ENCODE data around the gene KRTAP29-1. TPM values are rescaled to one million over a fixed set of nuclear protein-coding genes. Genes with fewer than 3 reads are reported as not detected.

The KRTAP29-1 gene, protein sequence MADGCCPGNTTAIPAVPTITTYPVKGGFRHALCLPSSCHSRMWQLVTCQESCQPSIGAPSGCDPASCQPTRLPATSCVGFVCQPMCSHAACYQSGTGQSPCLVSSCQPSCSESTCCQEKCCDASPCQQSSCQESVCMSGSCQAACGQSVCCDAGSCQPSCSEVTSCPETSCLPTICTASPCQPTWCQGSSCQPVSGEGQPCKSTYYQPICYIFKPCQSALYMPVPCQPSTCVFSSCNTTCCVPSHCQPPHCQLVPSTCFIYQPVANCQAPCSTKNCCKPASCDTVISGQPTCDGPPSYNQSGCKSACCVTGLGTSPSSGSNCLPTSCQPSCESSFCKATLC
- not detected in 5 replicates for total RNA-seq (2022; extraction: Qiagen RNA extraction)

DNA sequence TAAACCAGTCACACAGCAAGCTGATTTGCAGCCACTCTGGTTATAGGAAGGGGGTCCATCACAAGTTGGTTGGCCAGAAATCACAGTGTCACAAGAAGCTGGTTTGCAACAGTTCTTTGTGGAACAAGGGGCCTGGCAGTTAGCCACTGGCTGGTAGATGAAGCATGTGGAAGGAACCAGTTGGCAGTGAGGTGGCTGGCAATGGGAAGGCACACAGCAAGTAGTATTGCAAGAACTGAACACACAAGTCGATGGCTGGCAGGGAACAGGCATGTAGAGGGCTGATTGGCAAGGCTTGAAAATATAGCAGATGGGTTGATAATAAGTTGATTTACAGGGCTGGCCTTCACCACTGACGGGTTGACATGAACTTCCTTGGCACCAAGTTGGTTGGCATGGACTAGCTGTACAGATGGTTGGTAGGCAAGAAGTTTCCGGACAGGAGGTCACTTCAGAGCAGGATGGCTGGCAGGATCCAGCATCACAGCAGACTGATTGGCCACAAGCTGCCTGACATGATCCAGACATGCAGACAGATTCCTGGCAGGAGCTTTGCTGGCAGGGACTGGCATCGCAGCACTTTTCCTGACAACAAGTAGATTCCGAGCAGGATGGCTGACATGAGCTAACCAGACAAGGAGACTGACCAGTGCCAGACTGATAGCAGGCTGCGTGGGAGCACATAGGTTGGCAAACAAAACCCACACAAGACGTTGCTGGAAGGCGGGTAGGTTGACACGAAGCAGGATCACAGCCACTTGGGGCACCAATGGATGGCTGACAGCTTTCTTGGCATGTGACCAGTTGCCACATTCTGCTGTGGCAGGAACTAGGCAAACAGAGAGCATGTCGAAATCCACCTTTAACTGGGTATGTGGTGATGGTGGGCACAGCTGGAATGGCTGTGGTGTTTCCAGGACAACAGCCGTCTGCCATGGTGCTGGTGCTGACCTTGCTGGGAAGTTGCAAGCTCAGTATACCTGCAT lies at the start of gene KRTAP29-1:
Gene KRTAP29-1, minus strand, starts transcription at position 936 of the 986 bp plus-strand sequence. Its CDS starts 0 bp downstream, at position 936.

DNA sequence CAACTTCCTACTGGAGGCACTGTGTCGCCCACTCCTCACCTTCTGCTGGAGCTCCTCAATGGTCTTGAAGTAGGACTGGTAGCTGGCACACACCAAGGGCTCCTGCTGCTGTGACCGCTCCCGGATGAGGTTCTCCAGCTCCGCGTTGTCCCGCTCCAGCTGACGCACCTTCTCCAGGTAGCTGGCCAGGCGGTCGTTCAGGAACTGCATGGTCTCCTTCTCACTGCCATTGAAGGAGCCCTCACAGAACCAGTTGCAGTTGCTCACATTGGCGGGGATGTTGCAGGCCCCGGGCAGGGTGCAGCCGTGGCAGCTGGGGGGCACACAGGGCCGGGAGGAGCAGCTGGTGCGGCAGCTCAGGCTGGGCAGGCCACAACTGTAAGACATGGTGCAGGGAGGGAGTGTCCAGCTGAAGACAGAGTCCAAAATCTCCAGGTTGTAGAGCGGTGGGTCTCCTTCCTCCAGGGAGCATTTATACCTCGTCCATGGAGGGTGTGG lies 47.8 kb upstream of the KRTAP29-1 start, which contains the start of gene KRT33A:
Gene KRT33A, minus strand, starts transcription at position 448 of the 498 bp plus-strand sequence. Its CDS starts 61 bp downstream, at position 387.

DNA sequence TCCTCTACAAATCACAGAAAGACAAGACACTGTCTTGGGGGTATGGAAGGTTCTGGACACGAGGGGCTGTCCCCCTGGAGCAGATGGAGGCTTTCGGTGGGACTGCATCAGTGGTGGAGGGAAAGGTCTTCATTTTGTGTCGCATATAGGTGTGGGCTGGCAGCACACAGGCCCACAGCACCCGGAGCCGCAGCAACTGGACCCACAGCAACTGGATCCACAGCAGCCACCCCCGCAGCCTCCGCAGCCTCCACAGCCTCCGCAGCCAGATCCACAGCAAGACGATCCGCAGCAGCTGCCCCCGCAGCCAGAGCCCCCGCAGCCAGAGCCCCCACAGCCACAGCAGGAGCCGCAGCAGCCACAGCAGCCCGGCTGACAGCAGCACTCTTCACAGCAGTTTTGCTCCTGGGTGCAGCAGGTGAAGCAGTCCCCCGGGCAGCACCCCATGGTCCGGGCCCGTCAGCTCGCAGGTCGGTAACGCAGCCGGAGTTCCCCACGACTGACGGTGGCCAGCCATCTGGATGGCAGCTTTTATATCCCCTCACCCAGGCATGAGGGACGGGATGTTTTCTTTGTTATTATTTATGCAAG lies 12.6 kb upstream of the KRTAP29-1 start, which contains the start of gene KRTAP17-1:
Gene KRTAP17-1, minus strand, starts transcription at position 507 of the 591 bp plus-strand sequence. Its CDS starts 60 bp downstream, at position 447.

DNA sequence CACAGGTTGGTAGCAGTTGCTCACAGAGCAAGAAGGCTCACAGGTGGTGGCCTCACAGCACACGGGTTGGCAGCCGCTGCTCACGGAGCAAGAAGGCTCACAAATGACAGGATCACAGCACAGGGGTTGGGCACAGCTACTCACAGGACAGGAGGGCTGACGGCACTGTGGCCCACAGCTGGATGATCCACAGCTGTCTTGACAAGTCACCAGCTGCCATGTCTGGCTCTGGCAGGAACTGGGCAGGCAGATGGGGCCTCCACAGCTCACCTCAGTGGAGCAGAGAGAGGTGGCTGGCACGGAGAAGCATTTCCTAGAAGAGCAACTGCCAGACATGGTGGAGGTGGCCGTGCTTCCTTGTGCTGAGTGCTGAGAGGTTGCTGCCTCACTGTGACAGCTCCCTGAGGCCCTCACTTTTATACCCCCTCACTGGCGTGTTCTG lies 6.3 kb upstream of the KRTAP29-1 start, which contains the start of gene KRTAP16-1:
Gene KRTAP16-1, minus strand, starts transcription at position 392 of the 442 bp plus-strand sequence. Its CDS starts 56 bp downstream, at position 336.

DNA sequence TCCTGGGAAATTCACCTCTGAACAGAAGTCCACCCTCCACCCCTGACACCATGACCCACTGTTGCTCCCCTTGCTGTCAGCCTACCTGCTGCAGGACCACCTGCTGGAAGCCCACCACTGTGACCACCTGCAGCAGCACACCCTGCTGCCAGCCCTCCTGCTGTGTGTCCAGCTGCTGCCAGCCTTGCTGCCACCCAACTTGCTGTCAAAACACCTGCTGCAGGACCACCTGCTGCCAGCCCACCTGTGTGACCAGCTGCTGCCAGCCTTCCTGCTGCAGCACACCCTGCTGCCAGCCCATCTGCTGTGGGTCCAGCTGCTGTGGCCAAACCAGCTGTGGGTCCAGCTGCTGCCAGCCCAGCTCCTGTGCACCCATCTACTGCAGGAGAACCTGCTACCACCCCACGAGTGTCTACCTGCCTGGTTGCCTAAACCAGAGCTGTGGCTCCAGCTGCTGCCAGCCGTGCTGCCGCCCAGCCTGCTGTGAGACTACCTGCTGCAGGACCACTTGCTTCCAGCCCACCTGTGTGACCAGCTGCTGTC lies 26.9 kb downstream of the KRTAP29-1 start, which contains the start of gene KRTAP9-7:
Gene KRTAP9-7, plus strand, starts transcription at position 51 of the 543 bp plus-strand sequence. Its CDS starts 0 bp downstream, at position 51.

DNA sequence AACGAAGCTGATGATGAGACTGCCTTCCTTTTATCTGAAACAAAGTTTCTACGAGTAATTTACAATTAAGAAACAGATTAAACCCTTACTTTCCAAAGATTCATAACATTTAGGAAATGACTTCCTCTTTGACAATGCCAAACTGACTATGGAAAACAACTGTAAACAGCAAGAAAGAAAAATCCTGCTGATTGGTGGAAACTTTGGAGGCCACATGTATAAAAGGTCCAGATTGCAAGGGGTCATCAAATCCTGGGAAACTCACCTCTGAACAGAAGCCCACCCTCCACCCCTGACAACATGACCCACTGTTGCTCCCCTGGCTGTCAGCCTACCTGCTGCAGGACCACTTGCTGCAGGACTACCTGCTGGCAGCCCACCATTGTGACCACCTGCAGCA lies 37.6 kb downstream of the KRTAP29-1 start, which contains the start of gene KRTAP9-6:
Gene KRTAP9-6, plus strand, starts transcription at position 301 of the 400 bp plus-strand sequence. Its CDS starts 0 bp downstream, at position 301.

DNA sequence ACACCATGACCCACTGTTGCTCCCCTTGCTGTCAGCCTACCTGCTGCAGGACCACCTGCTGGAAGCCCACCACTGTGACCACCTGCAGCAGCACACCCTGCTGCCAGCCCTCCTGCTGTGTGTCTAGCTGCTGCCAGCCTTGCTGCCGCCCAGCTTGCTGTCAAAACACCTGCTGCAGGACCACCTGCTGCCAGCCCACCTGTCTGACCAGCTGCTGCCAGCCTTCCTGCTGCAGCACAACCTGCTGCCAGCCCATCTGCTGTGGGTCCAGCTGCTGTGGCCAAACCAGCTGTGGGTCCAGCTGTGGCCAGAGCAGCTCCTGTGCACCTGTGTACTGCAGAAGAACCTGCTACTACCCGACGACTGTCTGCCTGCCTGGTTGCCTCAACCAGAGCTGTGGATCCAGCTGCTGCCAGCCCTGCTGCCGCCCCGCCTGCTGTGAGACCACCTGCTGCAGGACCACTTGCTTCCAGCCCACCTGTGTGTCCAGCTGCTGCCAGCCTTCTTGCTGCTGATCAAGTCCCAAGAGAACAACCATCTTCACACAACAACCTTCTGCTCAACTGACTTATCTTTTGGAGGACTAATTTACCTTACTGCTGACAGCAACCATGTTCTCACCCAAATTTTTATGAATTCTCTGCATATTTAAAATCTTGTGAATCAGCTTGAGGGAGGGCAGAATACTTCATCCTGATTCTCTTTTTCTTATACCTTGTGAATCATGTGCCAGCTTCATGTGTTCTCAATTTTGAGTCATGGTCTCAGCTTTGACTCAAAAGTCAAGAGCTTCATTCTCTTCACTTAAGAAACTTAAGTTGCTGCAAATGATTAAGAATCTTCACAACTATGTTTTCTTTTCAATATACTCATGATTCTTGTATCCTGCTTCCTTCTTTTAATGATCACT lies 47.0 kb downstream of the KRTAP29-1 start, which contains the start of gene KRTAP9-9:
Gene KRTAP9-9, plus strand, starts transcription at position 4 of the 910 bp plus-strand sequence.

Other genes with a start within 250 kb of the KRTAP29-1 start
- gene KRTAP2-2, start 247.6 kb downstream of the KRTAP29-1 start, total RNA-seq (2022; extraction: Qiagen RNA extraction): not detected in 5 replicates
- 0.20 to 0.22 TPM in 2 of 5 replicates, not detected in the others for gene KRTAP2-3, start 242.7 kb downstream of the KRTAP29-1 start, total RNA-seq (2022; extraction: Qiagen RNA extraction)
- not detected in 5 replicates for gene KRTAP2-4, start 237.0 kb downstream of the KRTAP29-1 start, total RNA-seq (2022; extraction: Qiagen RNA extraction)
- not detected in 5 replicates for gene KRTAP4-7, start 218.7 kb downstream of the KRTAP29-1 start, total RNA-seq (2022; extraction: Qiagen RNA extraction)
- gene KRTAP4-8, start 204.7 kb downstream of the KRTAP29-1 start, total RNA-seq (2022; extraction: Qiagen RNA extraction): not detected in 5 replicates
- gene KRTAP4-16, start 200.6 kb downstream of the KRTAP29-1 start, total RNA-seq (2022; extraction: Qiagen RNA extraction): not detected in 5 replicates
- gene KRTAP4-9, start 197.5 kb downstream of the KRTAP29-1 start, total RNA-seq (2022; extraction: Qiagen RNA extraction): not detected in 5 replicates
- not detected in 5 replicates for gene KRTAP4-11, start 184.5 kb downstream of the KRTAP29-1 start, total RNA-seq (2022; extraction: Qiagen RNA extraction)
- gene KRTAP4-12, start 178.7 kb downstream of the KRTAP29-1 start, total RNA-seq (2022; extraction: Qiagen RNA extraction): not detected in 5 replicates
- gene KRTAP4-6, start 162.3 kb downstream of the KRTAP29-1 start, total RNA-seq (2022; extraction: Qiagen RNA extraction): not detected in 5 replicates
- gene KRTAP4-5, start 153.0 kb downstream of the KRTAP29-1 start, total RNA-seq (2022; extraction: Qiagen RNA extraction): not detected in 5 replicates
- gene KRTAP4-4, start 142.1 kb downstream of the KRTAP29-1 start, total RNA-seq (2022; extraction: Qiagen RNA extraction): not detected in 5 replicates
- gene KRTAP4-3, start 134.6 kb downstream of the KRTAP29-1 start, total RNA-seq (2022; extraction: Qiagen RNA extraction): not detected in 5 replicates
- not detected in 5 replicates for gene KRTAP4-2, start 124.6 kb downstream of the KRTAP29-1 start, total RNA-seq (2022; extraction: Qiagen RNA extraction)
- 0.10 to 0.29 TPM (median 0.16 TPM) in 3 of 5 replicates, not detected in the others for gene KRTAP4-1, start 117.9 kb downstream of the KRTAP29-1 start, total RNA-seq (2022; extraction: Qiagen RNA extraction)
- gene KRTAP9-1, start 113.0 kb downstream of the KRTAP29-1 start, total RNA-seq (2022; extraction: Qiagen RNA extraction): not detected in 5 replicates
- not detected in 5 replicates for gene KRTAP9-2, start 76.2 kb downstream of the KRTAP29-1 start, total RNA-seq (2022; extraction: Qiagen RNA extraction)
- gene KRTAP9-3, start 70.4 kb downstream of the KRTAP29-1 start, total RNA-seq (2022; extraction: Qiagen RNA extraction): not detected in 5 replicates
- not detected in 5 replicates for gene KRTAP9-8, start 64.9 kb downstream of the KRTAP29-1 start, total RNA-seq (2022; extraction: Qiagen RNA extraction)
- not detected in 5 replicates for gene KRTAP9-4, start 53.2 kb downstream of the KRTAP29-1 start, total RNA-seq (2022; extraction: Qiagen RNA extraction)
- not detected in 5 replicates for gene KRTAP9-9, start 47.5 kb downstream of the KRTAP29-1 start, total RNA-seq (2022; extraction: Qiagen RNA extraction)
- not detected in 5 replicates for gene KRTAP9-6, start 37.5 kb downstream of the KRTAP29-1 start, total RNA-seq (2022; extraction: Qiagen RNA extraction)
- not detected in 5 replicates for gene KRTAP9-7, start 27.2 kb downstream of the KRTAP29-1 start, total RNA-seq (2022; extraction: Qiagen RNA extraction)
- not detected in 5 replicates for gene KRTAP16-1, start 6.5 kb upstream of the KRTAP29-1 start, total RNA-seq (2022; extraction: Qiagen RNA extraction)
- not detected in 5 replicates for gene KRTAP17-1, start 12.9 kb upstream of the KRTAP29-1 start, total RNA-seq (2022; extraction: Qiagen RNA extraction)
- gene KRT33A, start 48.0 kb upstream of the KRTAP29-1 start, total RNA-seq (2022; extraction: Qiagen RNA extraction): not detected in 5 replicates
- gene KRT33B, start 67.0 kb upstream of the KRTAP29-1 start, total RNA-seq (2022; extraction: Qiagen RNA extraction): not detected in 5 replicates
- 0.22 to 0.52 TPM (median 0.46 TPM) in 5 replicates for gene KRT34, start 79.5 kb upstream of the KRTAP29-1 start, total RNA-seq (2022; extraction: Qiagen RNA extraction)
- gene KRT31, start 94.8 kb upstream of the KRTAP29-1 start, total RNA-seq (2022; extraction: Qiagen RNA extraction): not detected in 5 replicates
- not detected in 5 replicates for gene KRT37, start 121.7 kb upstream of the KRTAP29-1 start, total RNA-seq (2022; extraction: Qiagen RNA extraction)
- not detected in 5 replicates for gene KRT38, start 138.1 kb upstream of the KRTAP29-1 start, total RNA-seq (2022; extraction: Qiagen RNA extraction)
- 0.05 to 0.07 TPM (median 0.06 TPM) in 3 of 5 replicates, not detected in the others for gene KRT32, start 164.5 kb upstream of the KRTAP29-1 start, total RNA-seq (2022; extraction: Qiagen RNA extraction)
- not detected in 5 replicates for gene KRT35, start 178.3 kb upstream of the KRTAP29-1 start, total RNA-seq (2022; extraction: Qiagen RNA extraction)
- gene KRT36, start 187.1 kb upstream of the KRTAP29-1 start, total RNA-seq (2022; extraction: Qiagen RNA extraction): not detected in 5 replicates
- 0.09 to 0.29 TPM (median 0.24 TPM) in 5 replicates for gene KRT13, start 202.8 kb upstream of the KRTAP29-1 start, total RNA-seq (2022; extraction: Qiagen RNA extraction)
- 2.1 to 3.9 TPM (median 3.2 TPM) in 5 replicates for gene KRT15, start 216.0 kb upstream of the KRTAP29-1 start, total RNA-seq (2022; extraction: Qiagen RNA extraction)
- 40.6 to 55.7 TPM (median 46.2 TPM) in 5 replicates for gene KRT19, start 225.5 kb upstream of the KRTAP29-1 start, total RNA-seq (2022; extraction: Qiagen RNA extraction)